Measurements from ENCODE around the gene EPHB2. TPM values are rescaled to one million over a fixed set of nuclear protein-coding genes. Genes with fewer than 3 reads are reported as not detected.

The EPHB2 gene
- total RNA-seq, 2 donors from 2014 or later = 0.04 TPM; not detected in 1

DNA sequence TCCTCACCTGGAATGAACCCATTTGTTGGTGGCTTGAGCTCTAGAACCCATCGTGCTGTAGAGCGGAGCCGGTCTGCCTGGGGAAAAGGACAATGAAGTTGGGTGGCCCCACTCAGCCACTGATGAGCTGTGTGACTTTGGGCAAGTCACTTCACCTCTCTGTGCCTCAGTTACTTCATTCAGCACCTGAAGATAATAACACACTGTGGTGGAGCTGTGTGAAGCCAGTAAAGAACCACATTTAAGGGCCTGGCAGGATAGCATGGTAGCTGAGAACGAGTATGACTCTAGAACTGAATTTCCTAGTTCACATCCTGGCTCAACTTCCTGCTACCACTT, 37.1 kb downstream of the EPHB2 start:
- no peak for ATAC-seq (replicated peaks)
- Mint-ChIP-seq H3K27ac (no peak overlapping the region), H3K4me3 (no peak overlapping the region), H3K9me3 (no peaks in the 10 kb centered on the region), H3K4me1 (peaks cover 5% of the 10 kb centered on the region), H3K27me3 (peaks cover 10% of the 10 kb centered on the region), H3K36me3 (ENCODE audit: low read depth) (no peaks in the 10 kb centered on the region)

DNA sequence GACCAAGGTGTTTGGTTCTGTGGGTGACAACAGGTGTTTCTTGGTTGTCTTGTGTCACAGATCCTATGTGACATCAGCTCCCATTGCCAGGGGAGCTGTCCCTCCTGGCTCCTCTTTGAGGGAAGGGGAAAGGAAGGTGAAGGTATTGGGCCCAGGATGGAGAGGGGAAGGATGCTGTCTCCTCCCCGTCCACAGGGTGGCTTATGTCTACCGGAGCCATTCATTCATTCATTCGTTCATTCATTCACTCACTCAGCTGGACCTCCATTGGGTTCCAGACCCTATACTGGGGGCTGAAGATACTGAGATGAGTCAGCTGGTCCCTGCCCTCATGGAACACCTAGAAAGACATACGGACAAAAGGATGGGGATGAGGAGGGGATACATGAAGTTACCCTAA, 38.9 kb downstream of the EPHB2 start:
- Mint-ChIP-seq H3K27me3 (peaks cover 15% of the 10 kb centered on the region), H3K9me3 (no peaks in the 10 kb centered on the region), H3K4me3 (no peak overlapping the region), H3K27ac (no peak overlapping the region), H3K4me1 (peaks cover 5% of the 10 kb centered on the region), H3K36me3 (ENCODE audit: low read depth) (no peaks in the 10 kb centered on the region)
- ATAC-seq (replicated peaks) = no peak

DNA sequence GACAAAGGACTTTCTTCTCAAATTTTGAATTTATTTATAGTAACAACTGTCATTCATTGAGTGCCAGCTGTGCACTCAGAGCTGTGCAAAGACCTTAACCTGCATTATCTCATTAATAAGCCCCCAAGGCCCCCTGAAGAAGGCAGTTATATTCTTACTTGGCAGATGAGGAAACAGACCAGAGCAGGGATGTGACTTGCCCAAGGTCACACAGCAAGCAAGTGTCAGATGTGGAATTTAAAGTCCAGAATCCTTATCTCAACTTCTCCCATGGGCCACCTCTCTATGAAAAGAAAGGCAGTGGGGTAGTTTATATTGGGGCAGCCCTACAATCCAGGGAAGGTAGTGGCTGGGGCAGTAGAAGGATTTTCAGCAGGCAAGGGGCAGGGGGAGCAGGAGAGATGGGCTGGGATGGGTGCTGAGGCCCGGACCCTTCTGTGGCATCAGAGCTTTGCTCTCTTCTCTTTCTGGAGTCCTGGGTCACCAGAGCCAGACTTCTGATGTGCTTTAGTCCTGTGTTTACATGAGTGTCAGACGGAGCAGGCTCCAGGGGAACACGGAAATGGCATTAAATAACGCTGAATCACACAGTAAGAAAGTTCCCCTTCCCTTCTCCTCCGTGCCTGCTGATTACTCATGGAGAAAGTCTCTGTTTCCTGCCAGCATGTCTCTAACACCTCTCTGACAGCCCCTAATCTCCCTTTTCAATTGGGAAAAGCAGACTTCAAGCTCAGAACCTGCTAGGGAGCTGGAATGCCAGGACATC, 39.5 kb downstream of the EPHB2 start:
- peaks cover 9% of the 10 kb centered on the region for H3K27me3 Mint-ChIP-seq
- H3K9me3 Mint-ChIP-seq = no peaks in the 10 kb centered on the region
- H3K27ac Mint-ChIP-seq = peak overlapping the region; percentile 69
- H3K4me3 Mint-ChIP-seq = no peak overlapping the region
- peak; percentile 87 for ATAC-seq (replicated peaks)
- H3K36me3 Mint-ChIP-seq (ENCODE audit: low read depth) = no peaks in the 10 kb centered on the region
- peaks cover 5% of the 10 kb centered on the region for H3K4me1 Mint-ChIP-seq

DNA sequence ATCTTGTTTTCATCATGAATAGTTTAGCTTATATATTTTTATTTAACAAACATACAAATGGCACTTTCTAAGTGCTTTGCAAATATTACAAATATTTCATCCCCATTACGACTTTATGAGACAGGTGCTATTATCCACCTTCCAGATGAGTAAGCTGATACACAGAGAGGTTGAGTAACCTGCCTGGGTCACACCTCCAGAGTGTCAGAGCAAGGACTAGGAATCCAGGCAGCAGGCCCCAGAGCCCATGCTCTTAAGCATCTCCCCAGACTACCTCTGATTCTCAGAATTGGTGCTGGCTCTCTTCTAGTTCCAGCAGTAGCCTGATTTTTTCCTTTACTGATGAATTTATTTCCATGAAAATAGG, 40.0 kb downstream of the EPHB2 start:
- Mint-ChIP-seq H3K27ac (peak overlapping the region; percentile 69), H3K27me3 (peaks cover 8% of the 10 kb centered on the region), H3K4me1 (peaks cover 5% of the 10 kb centered on the region), H3K36me3 (ENCODE audit: low read depth) (no peaks in the 10 kb centered on the region), H3K9me3 (no peaks in the 10 kb centered on the region), H3K4me3 (no peak overlapping the region)
- ATAC-seq (replicated peaks) = peak; percentile 53

DNA sequence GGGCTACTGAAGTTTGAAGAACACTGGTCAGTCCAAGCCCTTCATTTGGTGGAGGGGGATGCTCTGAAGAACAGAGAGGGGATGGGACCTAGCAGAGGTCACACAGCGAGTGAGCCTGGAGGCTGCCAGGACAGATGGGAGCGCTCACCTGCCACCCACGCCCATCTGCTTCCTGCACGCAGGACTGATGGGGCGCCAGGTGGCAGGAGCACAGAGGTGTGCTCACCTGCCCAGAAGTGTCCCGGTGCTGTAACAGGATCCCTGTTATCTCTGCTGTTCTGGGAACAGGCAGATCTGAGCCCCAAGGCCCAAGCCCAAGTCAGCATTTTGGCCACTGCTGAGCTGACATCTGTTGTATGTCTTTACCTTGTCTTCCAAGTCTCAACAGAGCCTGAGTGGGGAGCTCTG, 40.5 kb downstream of the EPHB2 start:
- peaks cover 5% of the 10 kb centered on the region for H3K4me1 Mint-ChIP-seq

DNA sequence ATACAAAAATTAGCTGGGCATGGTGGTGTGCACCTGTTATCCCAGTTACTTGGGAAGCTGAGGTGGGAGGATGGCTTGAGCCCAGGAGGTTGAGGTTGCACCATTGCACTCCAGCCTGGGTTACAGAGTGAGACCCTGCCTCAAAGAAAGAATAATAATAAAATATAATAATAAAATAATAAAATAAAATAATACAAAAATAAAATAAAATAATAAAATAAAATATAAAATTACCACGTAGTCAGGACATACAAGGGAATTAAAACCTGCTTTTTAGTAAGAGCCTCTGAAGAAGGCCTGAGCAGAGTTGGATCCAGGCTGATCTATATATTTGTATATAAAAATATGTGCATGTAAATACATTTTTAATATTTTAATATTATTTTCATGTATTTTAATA, 41.7 kb downstream of the EPHB2 start:
- no peaks in the 10 kb centered on the region for H3K9me3 Mint-ChIP-seq
- peaks cover 8% of the 10 kb centered on the region for H3K27me3 Mint-ChIP-seq
- H3K4me3 Mint-ChIP-seq = no peak overlapping the region
- ATAC-seq (replicated peaks) = no peak
- H3K27ac Mint-ChIP-seq = no peak overlapping the region
- no peaks in the 10 kb centered on the region for H3K36me3 Mint-ChIP-seq (ENCODE audit: low read depth)
- H3K4me1 Mint-ChIP-seq = peaks cover 5% of the 10 kb centered on the region

More for the DNA sequence above, 40.5 kb downstream of the EPHB2 start:
- Mint-ChIP-seq H3K27me3 (peaks cover 8% of the 10 kb centered on the region), H3K36me3 (ENCODE audit: low read depth) (no peaks in the 10 kb centered on the region), H3K4me3 (no peak overlapping the region), H3K27ac (no peak overlapping the region), H3K9me3 (no peaks in the 10 kb centered on the region)
- ATAC-seq (replicated peaks) = no peak

DNA sequence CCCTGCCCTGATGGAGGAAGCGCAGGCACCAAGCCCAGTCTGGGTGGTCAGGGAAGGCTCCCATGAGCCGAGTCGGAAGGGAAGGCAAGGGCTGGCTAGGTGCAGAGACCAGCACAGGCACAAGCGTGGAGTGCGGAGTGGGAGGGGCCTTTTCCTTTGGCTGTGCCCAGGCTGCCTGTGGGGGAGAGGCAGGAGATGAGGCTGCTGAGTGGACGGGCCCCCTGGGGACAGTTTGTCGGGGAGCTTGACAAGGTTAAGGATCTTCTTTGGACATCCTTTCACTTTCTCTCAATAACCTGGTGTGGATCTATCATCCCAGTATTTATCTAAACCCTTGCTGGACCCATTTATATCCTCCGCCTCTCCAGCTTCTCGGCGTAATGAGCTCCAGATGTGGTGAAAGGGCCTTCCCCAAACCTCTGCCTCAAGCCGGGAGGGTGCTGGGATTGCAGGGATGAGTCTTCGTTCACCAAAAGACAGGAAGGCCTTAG, 42.9 kb downstream of the EPHB2 start:
- Mint-ChIP-seq H3K27me3 (peaks cover 8% of the 10 kb centered on the region), H3K27ac (no peak overlapping the region), H3K36me3 (ENCODE audit: low read depth) (no peaks in the 10 kb centered on the region), H3K9me3 (no peaks in the 10 kb centered on the region), H3K4me1 (peaks cover 5% of the 10 kb centered on the region), H3K4me3 (no peak overlapping the region)
- no peak for ATAC-seq (replicated peaks)

DNA sequence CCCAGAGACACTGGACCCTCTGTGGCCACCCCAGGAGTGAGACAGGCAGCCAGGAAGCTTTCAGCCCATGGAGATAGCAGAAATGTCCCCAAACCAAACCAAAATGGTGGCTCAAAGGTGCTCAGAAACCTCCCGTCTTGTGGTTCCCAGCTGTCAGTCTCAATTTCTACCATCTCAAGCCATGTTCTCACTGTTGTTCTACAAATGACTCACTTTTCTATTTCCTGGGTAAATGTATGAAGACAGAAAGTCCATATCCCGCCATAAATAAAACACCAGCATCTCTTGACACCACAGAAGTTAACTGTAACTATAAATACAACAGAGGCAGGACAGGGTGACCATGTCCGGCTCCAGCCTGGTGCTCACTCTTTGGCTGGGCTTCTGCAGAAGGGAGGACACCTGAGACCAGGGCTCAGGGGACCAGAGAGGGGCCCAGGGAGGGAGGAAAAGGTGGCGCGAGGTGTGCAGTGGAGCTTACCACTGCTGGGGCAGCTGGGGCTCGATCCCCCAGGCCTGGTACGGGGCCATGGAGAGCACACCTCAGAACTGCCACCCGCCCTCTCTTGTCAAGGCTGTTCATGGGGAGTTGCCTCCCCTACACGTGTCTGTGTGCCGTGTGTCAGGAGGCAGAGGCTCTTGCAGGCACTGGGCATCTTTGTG, 43.6 kb downstream of the EPHB2 start:
- Mint-ChIP-seq H3K4me3 (no peak overlapping the region), H3K27me3 (peaks cover 8% of the 10 kb centered on the region), H3K9me3 (no peaks in the 10 kb centered on the region), H3K36me3 (ENCODE audit: low read depth) (no peaks in the 10 kb centered on the region), H3K4me1 (peaks cover 5% of the 10 kb centered on the region), H3K27ac (no peak overlapping the region)
- ATAC-seq (replicated peaks) = peak; percentile 34

DNA sequence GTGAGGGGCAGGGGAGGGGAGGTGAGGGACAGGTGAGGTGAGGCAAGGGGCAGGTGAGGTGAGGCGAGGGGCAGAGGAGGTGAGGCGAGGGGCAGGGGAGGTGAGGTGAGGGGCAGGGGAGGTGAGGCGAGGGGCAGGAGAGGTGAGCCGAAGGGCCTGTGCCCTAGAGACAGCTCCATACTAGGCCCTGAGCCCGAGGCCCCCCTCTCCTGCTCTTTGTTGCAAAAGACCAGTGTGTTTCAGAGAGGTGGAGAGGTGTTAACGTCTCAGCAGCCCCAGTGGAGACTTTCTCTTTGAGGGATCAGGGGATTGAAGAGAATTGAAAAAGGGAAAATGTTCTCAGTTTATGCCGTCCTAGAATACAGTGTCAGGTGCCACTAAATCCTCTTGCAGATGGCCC, 44.2 kb downstream of the EPHB2 start:
- Mint-ChIP-seq H3K4me3 (no peak overlapping the region), H3K36me3 (ENCODE audit: low read depth) (no peaks in the 10 kb centered on the region), H3K27ac (no peak overlapping the region), H3K9me3 (no peaks in the 10 kb centered on the region), H3K27me3 (peaks cover 8% of the 10 kb centered on the region), H3K4me1 (peaks cover 5% of the 10 kb centered on the region)
- ATAC-seq (replicated peaks) = no peak

DNA sequence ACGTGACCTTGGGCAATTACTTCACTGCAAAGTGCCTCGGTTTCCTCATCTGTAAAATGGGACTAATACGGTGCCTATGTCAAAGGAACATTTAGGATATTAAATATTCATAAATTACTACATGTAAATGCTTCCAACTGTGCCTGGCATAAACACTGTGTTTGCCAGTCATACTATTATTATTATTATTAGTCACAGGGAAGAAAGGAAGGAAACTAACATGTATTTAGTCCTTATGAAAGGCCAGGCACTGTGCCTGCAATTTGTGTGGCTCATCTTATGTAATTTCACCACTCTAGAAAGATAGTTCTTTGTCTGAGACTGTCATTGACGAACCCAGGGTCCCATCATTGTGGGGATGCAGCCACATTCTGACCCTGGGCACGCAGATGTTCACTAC, 45.0 kb downstream of the EPHB2 start:
- Mint-ChIP-seq H3K9me3 (no peaks in the 10 kb centered on the region), H3K27me3 (peaks cover 5% of the 10 kb centered on the region), H3K36me3 (ENCODE audit: low read depth) (no peaks in the 10 kb centered on the region), H3K27ac (no peak overlapping the region), H3K4me3 (no peak overlapping the region), H3K4me1 (no peaks in the 10 kb centered on the region)
- no peak for ATAC-seq (replicated peaks)

DNA sequence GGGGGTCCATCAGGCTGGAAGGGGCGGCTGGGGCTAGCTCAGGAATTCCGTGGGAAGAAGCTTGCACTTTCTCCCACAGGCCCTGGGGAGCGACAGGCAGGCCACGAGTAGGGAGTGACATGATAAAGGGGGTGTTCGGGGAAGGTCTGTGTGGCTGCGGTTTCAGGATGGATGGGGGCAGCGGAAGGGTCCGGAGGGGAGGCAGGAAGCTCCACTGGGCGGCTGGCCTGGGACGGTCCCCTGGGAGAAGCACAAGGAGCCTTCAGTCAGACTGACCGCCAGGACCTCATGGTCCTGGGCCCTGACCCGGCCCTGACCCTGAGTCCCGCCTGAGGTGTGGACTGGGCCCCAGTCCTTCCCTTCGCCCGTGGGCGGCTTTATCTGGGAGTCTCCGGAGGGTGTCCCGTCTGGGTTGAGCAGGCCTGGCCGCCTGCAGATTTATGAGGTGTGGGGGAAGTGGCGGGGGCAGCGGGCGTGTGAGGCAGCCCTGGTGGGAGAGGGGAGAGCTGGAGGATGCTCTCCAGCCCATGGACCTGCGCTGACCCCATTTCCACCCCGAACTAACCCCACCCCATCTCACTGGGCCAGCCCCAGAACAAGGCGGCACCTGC, 45.6 kb downstream of the EPHB2 start:
- H3K9me3 Mint-ChIP-seq = no peaks in the 10 kb centered on the region
- H3K36me3 Mint-ChIP-seq (ENCODE audit: low read depth) = no peaks in the 10 kb centered on the region
- no peak overlapping the region for H3K4me3 Mint-ChIP-seq
- no peak overlapping the region for H3K27ac Mint-ChIP-seq
- peaks cover 5% of the 10 kb centered on the region for H3K27me3 Mint-ChIP-seq
- no peaks in the 10 kb centered on the region for H3K4me1 Mint-ChIP-seq
- ATAC-seq (replicated peaks) = no peak

DNA sequence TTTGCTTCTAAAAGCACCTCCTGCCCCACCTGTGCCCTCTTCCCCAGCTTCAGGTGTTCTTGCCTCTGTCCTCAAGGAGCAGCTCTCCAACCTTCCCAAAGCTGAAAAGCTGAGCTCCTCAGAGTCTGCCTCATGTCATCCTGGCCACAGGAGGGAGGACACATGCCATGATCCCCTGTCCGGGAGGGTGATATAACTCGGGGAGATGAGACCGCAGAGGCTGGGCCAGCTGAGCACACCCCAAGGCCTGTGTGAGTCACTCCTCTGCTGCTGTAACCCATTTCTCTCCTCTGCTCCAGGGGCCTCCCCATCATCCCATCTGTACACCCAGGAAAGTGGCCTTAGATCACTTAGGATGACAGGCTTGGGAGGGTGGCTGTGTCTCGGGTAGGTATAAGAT, 49.8 kb downstream of the EPHB2 start:
- no peak overlapping the region for H3K27ac Mint-ChIP-seq
- ATAC-seq (replicated peaks) = no peak
- no peaks in the 10 kb centered on the region for H3K9me3 Mint-ChIP-seq
- no peak overlapping the region for H3K4me3 Mint-ChIP-seq
- H3K27me3 Mint-ChIP-seq = peaks cover under 1% of the 10 kb centered on the region
- no peaks in the 10 kb centered on the region for H3K36me3 Mint-ChIP-seq (ENCODE audit: low read depth)
- no peaks in the 10 kb centered on the region for H3K4me1 Mint-ChIP-seq

DNA sequence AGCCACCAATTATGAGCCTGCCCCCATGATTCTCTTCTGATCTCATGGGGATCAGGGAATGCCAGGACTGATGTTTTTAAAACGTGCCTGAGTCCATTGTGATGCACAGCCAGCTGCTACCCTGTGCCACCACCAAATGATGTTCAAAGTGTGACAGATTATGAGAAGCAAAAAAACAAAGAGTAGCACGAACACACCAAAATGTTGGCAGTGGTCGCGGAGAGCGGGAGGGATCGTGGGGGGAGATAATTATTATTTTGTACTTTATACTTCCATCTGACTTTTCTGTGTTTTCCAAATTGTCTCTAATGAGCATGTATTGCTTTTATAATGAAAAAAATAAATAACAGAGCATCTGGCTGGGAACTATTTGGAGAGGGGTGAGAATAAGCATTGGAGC, 50.5 kb downstream of the EPHB2 start:
- Mint-ChIP-seq H3K4me1 (no peaks in the 10 kb centered on the region), H3K9me3 (no peaks in the 10 kb centered on the region), H3K36me3 (ENCODE audit: low read depth) (no peaks in the 10 kb centered on the region), H3K27me3 (peaks cover 3% of the 10 kb centered on the region), H3K27ac (no peak overlapping the region), H3K4me3 (no peak overlapping the region)
- no peak for ATAC-seq (replicated peaks)

DNA sequence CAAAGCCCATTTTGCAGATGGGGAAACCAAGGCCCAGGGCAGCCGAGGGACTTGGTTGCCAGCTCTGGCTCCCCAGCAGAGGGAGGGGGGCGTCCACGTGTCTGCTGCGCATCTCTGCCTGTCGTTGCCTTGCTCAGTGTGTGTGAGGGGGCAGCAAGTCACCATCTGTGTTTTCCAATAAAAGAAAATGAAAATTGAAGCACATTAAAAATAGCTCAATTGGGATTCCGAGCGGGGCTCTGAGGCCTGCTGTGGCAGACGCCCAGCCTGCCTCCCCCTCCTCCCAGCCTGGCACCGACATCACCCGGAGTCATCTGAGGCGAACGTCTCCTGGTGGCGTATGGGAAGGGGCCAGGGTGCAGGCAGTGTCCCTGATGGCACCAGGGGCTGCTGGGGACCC, 51.2 kb downstream of the EPHB2 start:
- H3K27me3 Mint-ChIP-seq = peaks cover 3% of the 10 kb centered on the region
- ATAC-seq (replicated peaks) = no peak

More for the DNA sequence above, 51.2 kb downstream of the EPHB2 start:
- Mint-ChIP-seq H3K27ac (no peak overlapping the region), H3K36me3 (ENCODE audit: low read depth) (no peaks in the 10 kb centered on the region), H3K9me3 (no peaks in the 10 kb centered on the region), H3K4me1 (no peaks in the 10 kb centered on the region), H3K4me3 (no peak overlapping the region)

All from activated T-helper 17 cell treated with anti-CD3 and anti-CD28 coated beads, Interleukin-2, amount 50 U/mL, for 72 hours (primary cell).